ENCODE measurements around the gene CHST15. TPM values are rescaled to one million over a fixed set of nuclear protein-coding genes. Genes with fewer than 3 reads are reported as not detected.

Gene CHST15
- total RNA-seq, 1 donor, result 16.4 TPM

DNA sequence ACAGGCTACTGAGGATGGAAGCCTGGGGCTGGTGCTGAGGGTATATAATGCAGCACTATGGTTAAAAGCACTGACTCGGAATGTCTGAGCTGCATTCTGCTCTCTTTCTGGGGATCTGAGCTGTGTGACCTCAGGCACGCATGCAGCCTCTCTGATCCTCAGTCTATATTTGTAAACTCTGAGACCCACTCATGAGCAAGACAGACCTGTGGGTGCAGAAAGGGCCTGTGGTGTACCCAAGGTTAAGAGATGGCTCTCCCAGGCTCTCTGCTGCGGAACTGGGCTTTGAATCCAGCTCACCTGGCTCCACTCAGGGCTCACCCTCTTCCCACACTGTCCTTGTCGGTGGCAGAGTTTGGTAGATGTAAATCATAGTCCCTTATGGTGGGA lies 89.9 kb downstream of the CHST15 start:
- H3K4me3 ChIP-seq (ENCODE audit: low read depth, low read length), result no peak overlapping the region
- DNase-seq (ENCODE audit: low read depth), result no peak
- TF ChIP-seq, protein P1, sequence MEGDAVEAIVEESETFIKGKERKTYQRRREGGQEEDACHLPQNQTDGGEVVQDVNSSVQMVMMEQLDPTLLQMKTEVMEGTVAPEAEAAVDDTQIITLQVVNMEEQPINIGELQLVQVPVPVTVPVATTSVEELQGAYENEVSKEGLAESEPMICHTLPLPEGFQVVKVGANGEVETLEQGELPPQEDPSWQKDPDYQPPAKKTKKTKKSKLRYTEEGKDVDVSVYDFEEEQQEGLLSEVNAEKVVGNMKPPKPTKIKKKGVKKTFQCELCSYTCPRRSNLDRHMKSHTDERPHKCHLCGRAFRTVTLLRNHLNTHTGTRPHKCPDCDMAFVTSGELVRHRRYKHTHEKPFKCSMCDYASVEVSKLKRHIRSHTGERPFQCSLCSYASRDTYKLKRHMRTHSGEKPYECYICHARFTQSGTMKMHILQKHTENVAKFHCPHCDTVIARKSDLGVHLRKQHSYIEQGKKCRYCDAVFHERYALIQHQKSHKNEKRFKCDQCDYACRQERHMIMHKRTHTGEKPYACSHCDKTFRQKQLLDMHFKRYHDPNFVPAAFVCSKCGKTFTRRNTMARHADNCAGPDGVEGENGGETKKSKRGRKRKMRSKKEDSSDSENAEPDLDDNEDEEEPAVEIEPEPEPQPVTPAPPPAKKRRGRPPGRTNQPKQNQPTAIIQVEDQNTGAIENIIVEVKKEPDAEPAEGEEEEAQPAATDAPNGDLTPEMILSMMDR (IDR thresholded peaks at IDR 0.05; ENCODE audit: insufficient read depth, low read depth, low read length), result no peak

DNA sequence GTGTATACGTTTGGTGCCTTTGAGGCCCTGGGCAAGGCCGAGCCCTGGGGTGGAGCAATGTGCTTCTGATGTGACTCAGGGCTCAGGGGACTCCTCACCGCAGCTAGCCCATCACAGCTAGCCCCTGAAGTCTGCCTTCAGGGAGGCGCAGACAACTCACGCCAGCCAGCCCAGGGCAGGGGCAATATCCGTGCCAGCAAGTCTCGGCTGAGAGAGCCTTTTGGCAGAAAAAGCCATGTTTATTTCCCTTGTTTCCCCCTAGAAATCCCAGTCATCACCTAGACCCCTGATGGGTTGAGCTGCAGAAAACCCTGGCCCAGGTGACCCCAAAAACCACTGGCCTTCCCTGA lies 90.4 kb downstream of the CHST15 start:
- H3K4me3 ChIP-seq (ENCODE audit: low read depth, low read length), result no peak overlapping the region
- no peak for DNase-seq (ENCODE audit: low read depth)
- TF ChIP-seq, protein P1 (IDR thresholded peaks at IDR 0.05; ENCODE audit: insufficient read depth, low read depth, low read length), result no peak

DNA sequence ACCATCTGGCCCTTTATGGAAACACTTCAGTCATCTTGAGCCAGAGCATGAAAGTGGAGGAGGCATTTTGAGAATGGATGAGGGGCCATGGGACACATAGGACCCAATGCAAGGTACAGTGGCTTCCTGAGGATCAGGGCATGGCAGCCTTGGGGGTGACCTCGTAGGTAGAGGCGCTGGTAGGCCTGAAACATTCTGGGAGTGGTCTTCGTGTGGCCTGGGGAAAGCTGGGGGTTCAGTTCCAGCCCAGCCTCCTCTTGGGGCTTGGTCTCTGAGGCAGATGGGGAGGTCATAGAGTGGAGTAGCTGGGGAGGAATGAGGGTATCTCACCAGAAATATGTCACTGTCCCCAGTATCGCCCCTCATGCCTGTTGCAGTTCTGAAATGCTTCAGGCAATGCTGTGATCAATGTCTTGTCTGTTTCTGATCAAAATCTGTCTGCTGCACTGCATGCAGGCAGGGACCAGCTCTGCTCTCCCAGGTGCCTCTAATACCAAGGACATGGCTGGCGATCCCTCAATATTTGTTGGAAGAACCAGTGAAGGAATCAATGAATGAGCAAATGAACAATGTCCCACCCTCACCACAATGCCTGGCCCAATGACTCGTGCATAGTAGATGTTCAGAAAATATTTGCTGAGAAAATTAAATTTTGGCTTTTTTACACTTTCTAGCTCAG lies 90.9 kb downstream of the CHST15 start:
- no peak for DNase-seq (ENCODE audit: low read depth)
- TF ChIP-seq, protein P1 (IDR thresholded peaks at IDR 0.05; ENCODE audit: insufficient read depth, low read depth, low read length), result no peak
- no peak overlapping the region for H3K4me3 ChIP-seq (ENCODE audit: low read depth, low read length)

DNA sequence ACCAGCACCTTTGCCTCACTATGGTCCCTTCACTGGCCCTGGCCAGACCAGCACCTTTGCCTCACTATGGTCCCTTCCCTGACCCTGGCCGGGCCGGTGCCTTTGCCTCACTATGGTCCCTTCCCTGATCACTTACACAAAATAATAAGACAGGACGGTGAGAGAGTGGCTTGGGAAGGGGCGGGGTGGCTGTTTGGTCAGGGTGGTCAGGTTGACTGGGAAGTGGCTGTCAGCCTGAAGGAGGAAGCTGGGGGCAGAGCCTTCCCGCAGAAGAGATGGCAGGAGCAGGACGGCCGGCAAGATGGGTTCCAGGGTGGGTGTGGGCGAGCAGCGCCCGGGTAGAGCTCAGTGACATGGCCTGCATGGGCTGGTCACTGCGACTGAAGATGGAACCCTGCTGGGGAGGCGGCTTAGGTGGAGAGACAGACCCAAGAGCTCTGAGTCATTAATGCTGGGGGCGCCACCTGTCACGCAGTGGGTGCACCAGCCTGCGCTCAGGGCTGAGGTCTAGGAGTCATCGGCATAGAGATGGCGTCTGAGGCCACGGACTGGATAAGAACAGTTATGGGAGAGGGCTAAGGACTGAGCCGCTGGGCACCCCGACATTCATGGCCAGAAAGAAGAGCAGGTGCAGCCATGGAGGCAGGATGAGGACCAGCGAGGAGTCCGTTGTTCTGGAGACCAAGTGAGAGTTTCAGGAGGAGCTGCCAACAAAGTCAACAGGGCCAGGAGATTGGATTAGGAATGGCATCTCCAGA lies 91.8 kb downstream of the CHST15 start:
- H3K4me3 ChIP-seq (ENCODE audit: low read depth, low read length), result no peak overlapping the region
- TF ChIP-seq, protein P1 (IDR thresholded peaks at IDR 0.05; ENCODE audit: insufficient read depth, low read depth, low read length), result no peak
- no peak for DNase-seq (ENCODE audit: low read depth)

DNA sequence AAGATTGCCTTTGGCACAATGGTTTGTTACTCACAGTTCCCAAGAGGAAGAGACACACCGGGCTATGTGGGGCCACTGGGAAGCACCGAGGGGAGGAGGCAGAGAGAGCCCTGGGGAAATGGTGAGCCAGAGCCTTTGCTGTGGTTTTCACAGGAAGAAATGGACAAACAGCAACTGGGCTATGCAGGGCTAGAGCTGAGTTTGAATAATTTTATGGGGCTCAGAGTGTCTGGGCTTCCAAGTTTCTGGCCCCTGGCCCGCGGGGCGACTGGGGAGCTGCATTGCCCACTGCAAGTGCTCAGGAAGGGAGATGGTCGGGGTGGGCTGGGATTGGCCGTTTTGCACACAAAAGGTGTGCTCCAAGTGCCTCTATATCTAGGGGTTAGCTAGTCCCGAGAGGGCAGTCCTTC lies 92.6 kb downstream of the CHST15 start:
- no peak for DNase-seq (ENCODE audit: low read depth)
- TF ChIP-seq, protein P1 (IDR thresholded peaks at IDR 0.05; ENCODE audit: insufficient read depth, low read depth, low read length), result no peak
- no peak overlapping the region for H3K4me3 ChIP-seq (ENCODE audit: low read depth, low read length)

DNA sequence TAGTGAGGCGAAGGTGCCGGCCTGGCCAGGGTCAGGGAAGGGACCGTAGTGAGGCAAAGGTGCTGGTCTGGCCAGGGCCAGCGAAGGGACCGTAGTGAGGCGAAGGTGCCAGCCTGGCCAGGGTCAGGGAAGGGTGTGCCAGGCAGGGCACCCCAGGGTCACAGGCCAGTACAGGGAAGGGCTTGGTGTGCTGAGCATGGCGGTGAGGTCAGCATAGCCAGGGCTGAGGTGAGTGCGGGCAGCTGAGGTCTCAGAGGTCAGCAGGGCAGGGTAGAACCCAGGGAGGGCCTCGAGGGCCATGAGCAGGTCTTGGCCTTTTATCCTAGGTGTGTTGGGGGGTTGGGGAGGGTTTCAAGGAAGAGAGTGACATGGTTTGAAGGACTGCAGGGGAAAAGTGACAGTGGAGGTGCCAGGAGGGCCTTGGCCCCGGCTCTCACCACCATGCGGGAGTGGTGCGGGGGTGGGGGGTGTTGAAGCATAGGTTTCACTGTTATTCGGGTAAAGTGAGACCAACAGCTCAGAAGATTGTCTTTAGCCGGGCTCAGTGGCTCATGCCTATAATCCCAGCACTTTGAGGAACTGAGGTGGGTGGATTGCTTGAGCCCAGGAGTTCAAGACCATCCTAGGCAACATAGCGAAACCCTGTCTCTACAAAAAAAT lies 93.3 kb downstream of the CHST15 start:
- no peak for DNase-seq (ENCODE audit: low read depth)
- TF ChIP-seq, protein P1 (IDR thresholded peaks at IDR 0.05; ENCODE audit: insufficient read depth, low read depth, low read length), result no peak
- no peak overlapping the region for H3K4me3 ChIP-seq (ENCODE audit: low read depth, low read length)
